HG03520 (cell line): Measurements from ENCODE around the gene BNIP3.
A peak's percentile ranks its signal among the peaks of the same experiment; 100 is the strongest.
"Not testable (repeated sequence)": the region's sequence is repeated elsewhere in the genome, so short reads cannot be mapped to it uniquely, and the experiment has no call there.

Source experiments
- ATAC-seq: cut with Tn5 transposase; IDR thresholded peaks from one replicate; pipeline ENCODE4 v1.9.1; 2021; ENCODE audit warnings: mild to moderate bottlenecking, moderate library complexity; ENCODE audit not compliant: unreplicated experiment

BNIP3 gene

DNA sequence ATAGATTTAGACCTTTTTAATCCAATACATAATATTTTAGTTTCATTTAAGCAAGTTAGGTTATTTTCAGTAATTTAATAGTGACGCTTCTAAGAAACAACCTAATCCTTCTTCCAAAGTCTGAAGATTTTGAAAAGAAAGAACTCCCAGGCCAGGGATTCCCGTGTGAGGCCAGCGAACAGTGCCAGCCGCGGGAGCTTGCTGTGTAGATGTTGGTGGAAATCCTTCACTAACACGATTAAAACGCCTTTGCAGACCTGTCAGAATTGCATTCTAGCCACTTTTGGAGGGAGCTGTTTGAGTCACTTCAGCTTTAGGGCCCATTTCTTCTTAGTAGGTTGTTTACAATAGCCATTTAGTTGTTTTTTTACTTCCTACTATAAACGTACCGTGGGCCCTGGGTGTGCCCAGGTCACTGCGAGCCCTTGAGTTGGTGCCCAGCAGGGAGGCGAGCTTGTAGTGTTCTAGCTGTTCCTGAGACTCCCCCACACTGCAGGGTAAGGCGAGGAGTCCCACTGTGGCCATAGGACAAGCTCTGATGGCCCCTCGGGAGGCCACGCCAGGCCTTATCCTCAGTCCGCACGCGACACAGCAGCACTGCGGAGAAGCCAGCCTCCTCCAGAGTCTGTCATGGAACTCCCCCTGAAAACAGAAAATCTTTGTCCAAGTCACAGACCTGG, 48.6 kb downstream of the BNIP3 start:
- ATAC-seq, result no peak

DNA sequence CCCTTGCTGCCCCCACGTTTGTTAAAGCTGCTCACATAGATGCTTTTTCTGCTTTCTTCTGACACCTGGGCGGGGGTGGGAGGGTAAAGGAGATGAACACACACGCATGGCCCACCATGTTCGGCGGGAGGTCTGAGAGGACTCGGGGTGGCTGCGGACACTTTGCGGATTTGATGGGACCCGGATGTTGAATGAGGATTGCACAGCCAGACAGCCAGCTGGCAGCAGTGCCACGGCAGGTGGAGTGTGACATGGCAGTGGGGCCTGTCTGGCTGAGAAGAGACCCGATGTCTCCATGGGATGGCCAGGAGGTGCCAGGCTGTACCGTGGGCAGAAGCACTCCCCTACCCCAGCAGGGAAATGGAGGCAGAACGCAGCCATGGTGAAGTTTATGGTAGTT, 49.7 kb downstream of the BNIP3 start:
- ATAC-seq, result no peak

DNA sequence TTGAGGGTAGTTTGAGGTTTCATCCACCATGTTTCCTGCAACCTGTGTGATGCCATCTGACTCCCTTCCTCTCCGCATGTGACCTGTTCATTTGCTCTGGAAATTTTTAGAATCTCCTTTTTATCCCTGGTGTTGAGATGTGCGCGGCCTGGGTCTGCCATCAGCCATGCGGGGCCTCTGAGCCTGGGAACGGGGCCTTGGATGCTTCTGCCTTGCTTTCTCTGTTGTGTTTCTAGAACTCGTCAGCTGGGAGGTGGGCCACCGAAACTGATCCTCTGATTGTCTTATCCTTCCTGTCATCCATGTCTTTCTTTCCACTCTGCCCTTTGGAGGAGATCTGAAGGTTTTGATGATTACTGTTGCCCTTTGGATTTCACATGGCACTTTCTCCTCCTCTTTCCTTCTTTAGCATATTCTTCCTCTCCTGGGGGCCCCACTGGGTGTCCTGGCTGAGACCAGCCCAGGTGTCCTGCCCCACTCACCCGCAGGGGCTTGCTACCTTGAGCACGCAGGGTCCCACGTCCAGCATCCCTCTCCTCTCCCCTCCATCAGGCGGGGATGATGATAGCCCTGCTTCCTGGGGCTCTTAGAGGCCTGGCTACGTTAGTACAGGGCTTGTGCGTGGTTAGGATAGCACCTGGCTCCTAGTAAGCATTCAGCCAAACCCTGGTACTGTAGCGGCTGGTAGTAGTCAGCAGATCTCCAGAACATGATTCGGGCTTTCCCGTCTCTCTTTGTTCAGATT, 51.0 kb downstream of the BNIP3 start:
- ATAC-seq, result no peak

DNA sequence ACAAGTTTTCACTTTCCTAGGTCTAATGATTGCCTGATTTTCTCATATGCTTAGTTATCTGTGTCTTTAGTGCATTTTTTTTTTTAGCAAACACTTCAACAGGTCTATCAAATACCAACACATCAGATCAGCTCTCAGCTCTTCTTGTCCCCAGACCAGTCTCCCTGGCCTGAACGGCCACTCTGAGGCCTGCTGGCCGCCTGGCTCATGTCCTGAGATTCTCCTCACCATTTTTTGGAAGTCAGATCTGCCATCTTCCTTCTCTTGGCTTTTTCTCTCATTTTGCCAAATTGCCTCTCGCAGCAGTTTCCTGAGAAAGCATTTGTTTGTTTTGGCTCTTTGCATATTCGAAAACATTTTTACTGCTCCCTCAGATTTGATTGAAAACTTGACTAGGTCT, 51.6 kb downstream of the BNIP3 start:
- no peak for ATAC-seq

DNA sequence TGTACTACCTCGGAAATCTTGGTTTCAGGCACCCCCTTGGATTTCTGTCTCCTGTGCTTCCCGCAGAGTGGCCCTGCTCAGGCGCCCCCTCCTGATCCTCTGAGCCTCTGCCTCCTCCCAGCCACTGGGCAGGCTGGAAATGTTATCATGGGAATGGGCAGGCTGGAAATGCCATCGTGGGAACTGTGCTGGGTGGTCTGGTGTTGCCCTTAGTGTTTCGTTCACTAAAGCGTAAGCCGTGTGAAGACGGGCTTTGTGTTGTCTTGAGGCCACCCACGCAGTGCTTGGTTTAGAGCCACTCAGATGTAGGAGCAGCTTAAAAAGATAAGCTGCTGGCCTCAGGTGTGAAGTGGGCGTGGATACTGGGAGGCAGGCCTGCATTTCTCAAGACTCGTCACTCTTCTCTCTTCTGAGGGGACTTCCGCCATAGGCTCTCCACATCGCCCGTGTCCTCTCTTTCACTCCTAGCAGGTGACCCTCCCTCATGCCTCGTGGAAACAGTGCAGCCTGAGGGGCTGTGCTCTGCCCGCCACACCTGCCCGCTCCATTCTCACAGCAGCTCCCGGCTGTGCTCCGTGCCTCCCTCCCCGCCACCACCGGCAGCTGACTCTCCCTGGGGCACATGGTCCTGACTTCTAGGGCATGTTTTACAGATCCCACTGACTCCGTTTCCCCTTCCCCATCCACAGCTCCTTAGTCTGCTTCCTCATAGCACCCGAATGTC, 52.4 kb downstream of the BNIP3 start:
- no peak for ATAC-seq

DNA sequence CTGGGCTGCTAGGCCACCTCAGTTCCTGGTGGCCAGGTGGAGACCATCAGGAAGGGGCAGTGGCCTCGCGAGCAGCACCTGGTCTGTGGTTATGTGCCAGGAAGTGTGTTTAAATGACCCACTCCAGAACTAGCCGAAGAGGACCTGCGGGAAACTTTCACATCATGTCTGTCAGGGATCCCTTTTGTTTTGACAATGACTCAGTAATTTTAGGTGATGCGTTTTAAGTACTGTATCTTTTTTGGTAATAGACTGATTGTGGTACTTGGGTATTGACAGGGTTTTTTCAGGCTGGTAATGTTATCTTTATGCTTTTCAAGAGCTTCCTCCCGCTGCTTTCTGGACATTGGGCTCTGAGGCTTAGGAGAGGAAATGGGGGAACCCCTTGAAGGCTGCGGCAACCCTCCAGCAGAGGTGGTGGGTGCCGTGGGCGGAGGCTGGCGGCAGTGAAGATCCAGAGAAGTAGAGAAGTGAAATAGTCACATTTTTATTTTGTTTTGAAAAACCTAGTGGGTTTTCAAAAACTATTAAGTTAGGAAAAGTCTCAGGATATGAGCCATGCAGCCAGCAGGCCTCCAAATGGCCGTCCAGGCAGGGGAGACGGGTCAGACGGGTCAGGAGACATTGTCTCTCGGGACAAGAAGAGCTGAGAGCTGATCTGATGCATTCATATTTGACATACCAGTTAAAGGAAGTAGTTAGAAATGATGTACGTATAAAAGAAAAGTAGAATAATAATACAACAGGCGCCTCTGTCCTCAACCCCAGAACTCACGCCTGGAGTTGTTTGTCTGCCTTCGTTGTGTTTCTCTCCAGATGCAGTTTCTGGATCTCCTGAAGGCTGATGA, 53.3 kb downstream of the BNIP3 start:
- peak; percentile 84 for ATAC-seq

DNA sequence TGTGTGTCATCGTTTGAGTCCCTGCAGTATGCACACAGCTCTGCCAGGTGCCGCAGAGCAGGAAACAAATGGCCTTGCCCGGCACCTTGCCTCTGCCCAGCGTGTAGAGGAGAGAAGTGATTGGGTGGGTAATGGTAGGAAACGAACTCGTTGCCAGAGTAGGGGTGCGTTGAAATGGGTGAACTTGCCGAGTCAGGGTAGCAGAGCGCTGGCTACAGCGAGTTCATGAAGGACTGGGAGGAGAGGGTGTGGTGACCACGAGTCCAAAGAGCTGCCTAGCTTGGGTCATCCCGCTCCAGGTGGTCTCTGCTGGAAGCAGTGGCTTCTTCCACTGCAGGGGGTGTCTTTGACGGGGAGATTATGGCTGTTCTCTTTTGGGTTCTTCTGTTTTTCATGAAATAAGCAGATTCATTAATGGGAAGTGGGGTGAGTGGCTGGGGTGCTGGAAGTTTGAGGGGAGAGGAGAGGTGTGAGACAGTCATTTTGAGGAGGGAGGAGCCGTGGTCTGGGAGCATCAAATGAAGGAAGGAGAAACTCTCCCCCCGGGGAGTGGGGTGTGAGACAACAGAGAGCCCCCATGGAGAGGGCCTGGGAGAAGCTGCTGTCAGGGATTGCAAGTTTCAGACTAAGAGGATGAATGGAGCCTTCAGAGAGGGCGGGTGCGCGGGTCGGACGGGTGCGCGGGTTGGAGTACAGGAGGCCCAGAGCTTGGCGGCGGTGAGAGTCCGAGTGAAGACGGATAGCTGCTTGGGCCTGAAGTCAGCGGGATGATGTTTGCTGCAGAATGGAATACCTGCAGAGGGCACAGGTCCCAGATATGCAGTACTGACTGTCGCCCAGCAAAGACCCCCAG, 54.8 kb downstream of the BNIP3 start:
- ATAC-seq, result no peak

DNA sequence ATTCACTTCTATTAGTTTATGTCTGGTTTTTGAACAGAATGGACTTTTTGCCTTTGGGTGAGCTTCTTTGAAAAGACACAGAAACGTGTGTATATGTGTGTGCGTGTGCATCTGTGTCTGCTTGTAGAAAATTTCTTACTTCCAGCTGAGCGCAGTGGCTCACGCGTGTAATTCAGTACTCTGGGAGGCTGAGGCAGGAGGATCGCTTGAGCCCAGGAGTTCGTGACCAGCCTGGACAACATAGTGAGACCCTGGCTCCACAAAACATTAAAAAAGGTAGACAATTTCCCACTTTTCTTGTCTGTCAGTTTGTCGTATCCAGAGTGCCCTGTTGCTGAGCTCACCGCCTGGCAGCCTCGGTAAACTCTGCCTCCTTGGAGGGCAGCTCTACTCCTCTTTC, 55.5 kb downstream of the BNIP3 start:
- no peak for ATAC-seq

DNA sequence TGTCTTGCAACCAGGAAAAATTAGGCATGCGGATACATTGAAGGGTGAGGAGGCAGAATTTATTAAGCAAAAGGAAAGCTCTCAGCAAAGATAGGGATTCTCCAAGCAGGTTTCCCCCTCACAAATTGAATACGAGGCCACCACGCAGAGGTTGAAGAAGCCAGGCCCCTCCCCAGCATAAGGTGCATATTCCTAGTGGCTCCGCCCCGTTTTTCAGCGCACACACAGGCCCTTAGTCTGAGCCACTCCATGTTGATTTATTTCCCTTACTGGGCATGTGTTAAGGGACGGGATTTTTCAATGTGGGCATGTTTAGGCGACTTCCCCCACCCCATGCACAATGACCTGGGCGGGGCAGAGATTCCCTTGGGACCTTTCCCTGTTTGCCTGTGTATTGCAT, 56.0 kb downstream of the BNIP3 start:
- no peak for ATAC-seq

DNA sequence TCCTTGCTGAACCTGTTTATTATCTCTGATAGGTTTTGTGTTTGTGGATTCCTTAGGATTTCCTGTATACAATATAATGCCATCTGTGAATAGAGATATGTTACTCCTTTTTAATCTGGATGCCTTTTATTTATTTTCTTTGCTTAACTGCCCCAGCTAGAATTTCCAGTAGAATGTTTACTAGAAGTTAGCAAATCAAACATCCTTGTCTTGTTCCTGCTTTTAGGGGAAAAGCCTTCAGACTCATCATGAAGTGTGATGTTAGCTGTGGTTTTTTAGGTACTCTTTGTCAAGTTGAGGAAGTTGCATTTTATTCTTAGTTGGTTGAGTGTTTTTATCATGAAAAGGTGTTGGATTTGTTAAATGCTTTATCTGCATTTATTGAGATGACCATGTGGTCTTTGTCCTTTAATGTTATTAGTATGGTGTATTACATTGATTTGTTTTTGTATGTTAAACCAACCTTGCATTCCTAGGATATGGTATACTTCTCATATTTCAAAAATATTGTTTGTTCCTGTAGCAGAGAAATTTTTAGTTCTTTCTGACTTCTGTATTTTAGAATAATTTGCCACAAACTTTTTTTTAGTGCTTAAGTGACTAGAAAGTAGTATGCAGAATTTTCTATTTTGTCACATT, 56.6 kb downstream of the BNIP3 start:
- ATAC-seq, result no peak

DNA sequence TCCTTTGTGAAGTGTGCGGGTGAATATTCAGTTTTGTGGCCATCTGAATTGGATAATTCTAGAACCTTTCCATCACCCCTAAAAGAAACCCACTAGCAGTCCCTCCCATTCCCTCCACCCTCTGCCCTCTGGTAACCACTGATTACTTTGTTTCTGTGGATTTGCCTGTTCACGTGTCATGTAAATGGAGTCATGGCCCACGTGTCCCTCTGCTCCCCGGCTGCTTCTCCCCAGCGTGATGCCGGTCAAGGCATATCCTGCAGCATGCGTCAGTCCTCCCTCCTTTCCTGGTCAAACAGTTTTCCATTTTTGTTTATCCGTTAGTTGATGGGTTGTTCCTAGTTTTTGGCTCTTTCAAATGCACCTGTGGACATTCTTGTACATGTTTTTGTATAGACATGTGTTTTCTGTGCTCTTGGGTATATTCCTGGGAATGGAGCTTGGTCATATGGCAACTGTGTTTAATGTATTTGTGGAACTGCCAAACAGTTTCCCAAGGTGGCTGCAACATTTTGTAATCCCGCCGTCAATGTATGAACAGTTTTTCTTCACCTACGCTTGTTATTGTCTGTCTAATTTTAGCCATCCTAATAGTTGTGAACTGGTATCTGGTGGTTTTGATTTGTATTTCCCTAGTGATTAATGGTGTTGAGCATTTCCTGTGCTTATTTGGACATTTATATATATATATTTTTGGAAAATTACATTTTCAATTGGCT, 58.5 kb downstream of the BNIP3 start:
- no peak for ATAC-seq

DNA sequence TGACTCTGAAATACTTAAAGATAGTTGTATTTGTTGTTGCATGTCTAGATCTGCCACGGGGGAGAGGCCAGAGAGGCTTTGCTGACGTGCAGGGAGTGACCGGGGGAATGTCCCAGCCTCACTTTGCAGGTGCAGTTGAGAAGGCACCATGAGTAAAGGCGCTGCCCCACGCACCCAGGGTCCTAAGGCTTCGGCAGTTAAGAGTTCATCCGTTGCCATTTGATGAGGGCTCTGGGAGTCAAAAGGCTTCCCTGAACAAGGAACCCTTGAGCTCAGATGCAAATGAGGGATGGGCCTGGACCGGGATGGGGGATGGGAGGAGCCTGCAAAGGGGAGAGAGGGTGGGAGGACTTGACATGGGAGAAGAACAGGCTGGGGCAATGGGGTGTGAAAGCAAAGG, 60.5 kb downstream of the BNIP3 start:
- ATAC-seq, result peak; percentile 75

DNA sequence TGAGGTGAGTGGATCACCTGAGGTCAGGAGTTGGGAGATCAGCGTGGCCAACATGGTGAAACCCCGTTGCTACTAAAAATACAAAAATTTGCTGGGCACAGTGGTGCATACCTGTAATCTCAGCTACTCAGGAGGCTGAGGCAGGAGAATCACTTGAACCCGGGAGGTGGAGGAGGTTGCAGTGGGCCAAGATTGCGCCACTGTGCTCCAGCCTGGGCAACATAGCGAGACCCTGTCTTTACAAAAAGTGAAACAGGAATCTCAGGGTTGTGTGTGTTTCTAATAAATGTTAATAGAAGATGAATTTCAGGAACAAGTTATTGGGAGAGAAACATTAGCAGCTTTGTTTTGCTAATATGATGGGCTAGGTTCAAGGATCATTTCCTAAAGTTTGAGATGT, 61.0 kb downstream of the BNIP3 start:
- no peak for ATAC-seq

DNA sequence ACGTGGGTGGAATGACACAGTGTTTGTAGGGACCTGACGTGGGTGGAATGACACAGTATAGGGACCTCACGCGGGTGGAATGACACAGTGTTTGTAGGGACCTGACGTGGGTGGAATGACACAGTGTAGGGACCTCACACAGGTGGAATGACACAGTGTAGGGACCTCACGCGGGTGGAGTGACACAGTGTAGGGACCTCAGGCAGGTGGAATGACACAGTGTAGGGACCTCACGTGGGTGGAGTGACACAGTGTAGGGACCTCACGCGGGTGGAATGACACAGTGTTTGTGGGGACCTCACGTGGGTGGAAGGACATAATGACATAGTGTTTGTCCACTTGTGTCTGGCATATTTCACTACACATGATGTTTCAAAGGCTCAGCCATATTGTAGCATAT, 61.6 kb downstream of the BNIP3 start:
- no peak for ATAC-seq

DNA sequence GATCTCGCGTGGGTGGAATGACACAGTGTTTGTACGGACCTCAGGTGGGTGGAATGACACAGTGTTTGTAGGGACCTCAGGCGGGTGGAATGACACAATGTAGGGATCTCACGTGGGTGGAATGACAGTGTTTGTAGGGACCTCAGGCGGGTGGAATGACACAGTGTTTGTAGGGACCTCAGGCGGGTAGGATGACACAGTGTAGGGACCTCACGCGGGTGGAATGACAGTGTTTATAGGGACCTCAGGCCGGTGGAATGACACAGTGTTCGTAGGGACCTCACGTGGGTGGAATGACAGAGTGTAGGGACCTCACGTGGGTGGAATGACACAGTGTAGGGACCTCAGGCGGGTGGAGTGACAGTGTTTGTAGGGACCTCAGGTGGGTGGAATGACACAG, 62.3 kb downstream of the BNIP3 start:
- ATAC-seq, result not testable (repeated sequence)
